HEK293 (cell line): ENCODE measurements around the gene PRLHR.

Experiments
- CTCF ChIP-seq: fragments of 450-650 bp; formaldehyde crosslinking; IDR thresholded peaks from 2 replicates; pipeline ENCODE4 v1.5.1; 2016; ENCODE audit warnings: missing biosample characterization, missing genetic modification characterization
- REST ChIP-seq: fragments of 450-650 bp; formaldehyde crosslinking; IDR thresholded peaks from 2 replicates; pipeline ENCODE4 v1.5.1; 2016; ENCODE audit warnings: missing biosample characterization, missing genetic modification characterization
- TSHZ1 ChIP-seq: fragments of 450-650 bp; formaldehyde crosslinking; IDR thresholded peaks from 2 replicates; pipeline ENCODE4 v1.5.1; 2016; ENCODE audit warnings: missing biosample characterization, missing genetic modification characterization, borderline replicate concordance
- YY1 ChIP-seq: fragments of 450-650 bp; formaldehyde crosslinking; IDR thresholded peaks from 2 replicates; pipeline ENCODE4 v1.5.1; 2018; ENCODE audit warnings: missing biosample characterization, missing genetic modification characterization
- ZBTB7A ChIP-seq: fragments of 450-650 bp; formaldehyde crosslinking; IDR thresholded peaks from 2 replicates; pipeline ENCODE4 v1.5.1; 2016; ENCODE audit warnings: low read depth, missing biosample characterization, missing genetic modification characterization
- ZNF26 ChIP-seq: fragments of 450-650 bp; formaldehyde crosslinking; IDR thresholded peaks from 2 replicates; pipeline ENCODE4 v1.5.1; 2016; ENCODE audit warnings: missing biosample characterization, missing genetic modification characterization
- ZNF48 ChIP-seq: fragments of 450-650 bp; formaldehyde crosslinking; IDR thresholded peaks from 2 replicates; pipeline ENCODE4 v1.5.1; 2016; ENCODE audit warnings: missing biosample characterization, missing genetic modification characterization
- ZNF785 ChIP-seq: fragments of 450-650 bp; formaldehyde crosslinking; IDR thresholded peaks from 2 replicates; pipeline ENCODE4 v1.5.1; 2016; ENCODE audit warnings: missing biosample characterization, missing genetic modification characterization
- ZSCAN30 ChIP-seq: fragments of 450-650 bp; IDR thresholded peaks from 2 replicates; pipeline ENCODE4 v1.5.1; 2018; ENCODE audit warnings: missing biosample characterization, mild to moderate bottlenecking, missing genetic modification characterization, moderate library complexity

- TF ChIP-seq ZNF26: no peak
- TF ChIP-seq CTCF (tag by site-specific recombination): no peak
- no peak for TF ChIP-seq YY1 (tag by site-specific recombination)
- no peak for TF ChIP-seq ZNF785 (tag by site-specific recombination)
- TF ChIP-seq ZBTB7A: no peak
- TF ChIP-seq REST (tag by site-specific recombination): no peak
- TF ChIP-seq ZSCAN30 (tag by site-specific recombination): no peak
- no peak for TF ChIP-seq TSHZ1 (tag by site-specific recombination)
- no peak for TF ChIP-seq ZNF48 (tag by site-specific recombination)
Observed at GRCh38 chr10:118624747-118625146, 29.3 kb upstream of the PRLHR start.
